ENCODE measurements around the gene VTI1A. TPM values are rescaled to one million over a fixed set of nuclear protein-coding genes. Genes with fewer than 3 reads are reported as not detected.

The VTI1A gene
- total and polyA plus RNA-seq, 2 experiments from 2014 or later, result 26.8 to 31.0 TPM

- H3K4me1 Mint-ChIP-seq, result no peaks in the 10 kb centered on the region
- Histone ChIP-seq H3K79me2 (replicated peaks; ENCODE audit: insufficient read depth) (no peaks in the 10 kb centered on the region), H3K4me3 (no peak overlapping the region), H3K27me3 (ENCODE audit: insufficient read depth) (no peaks in the 10 kb centered on the region), H4K20me1 (replicated peaks; ENCODE audit: insufficient read depth) (no peaks in the 10 kb centered on the region), H3K36me3 (ENCODE audit: insufficient read depth) (no peaks in the 10 kb centered on the region), H3K27ac (ENCODE audit: low read depth) (no peak overlapping the region), H3K4me1 (ENCODE audit: insufficient read depth) (no peaks in the 10 kb centered on the region), H3K9me2 (ENCODE audit: insufficient read depth) (0 out of 2 replicates have a peak, but pooled peaks cover 8% of the 10 kb centered on the region), H2AFZ (no peak overlapping the region), H3K4me2 (no peak overlapping the region), H3F3A (replicated peaks; ENCODE audit: low read depth) (no peaks in the 10 kb centered on the region)
- no peak for TF ChIP-seq ZNF331 (CRISPR knock-in tag; IDR thresholded peaks at IDR 0.05; ENCODE audit: low read depth)
- TF ChIP-seq ZNF462 (CRISPR knock-in tag; IDR thresholded peaks at IDR 0.05), result no peak
- TF ChIP-seq CREB1 (CRISPR knock-in tag; IDR thresholded peaks at IDR 0.05; ENCODE audit: low read depth), result no peak
- TF ChIP-seq ETS1 (IDR thresholded peaks at IDR 0.05), result no peak
- no peak for TF ChIP-seq EZH2phosphoT487 (IDR thresholded peaks at IDR 0.05; ENCODE audit: unreplicated experiment)
- no peak for TF ChIP-seq NANOG (IDR thresholded peaks at IDR 0.05; ENCODE audit: borderline replicate concordance)
- TF ChIP-seq JUNB (IDR thresholded peaks at IDR 0.05; ENCODE audit: unreplicated experiment), result no peak
- no peak for TF ChIP-seq ZNF114 (CRISPR knock-in tag; IDR thresholded peaks at IDR 0.05)
- TF ChIP-seq EZH2 (IDR thresholded peaks at IDR 0.05; ENCODE audit: low read depth, unreplicated experiment), result no peak
- no peak for TF ChIP-seq POLR2AphosphoS5 (IDR thresholded peaks at IDR 0.05; ENCODE audit: low read depth)
- TF ChIP-seq STAT1 (IDR thresholded peaks at IDR 0.05; ENCODE audit: unreplicated experiment), result no peak
- TF ChIP-seq CTCF (conservative IDR thresholded peaks at IDR 0.05; ENCODE audit: low read depth in 2 of 2), result no peak
- no peak for TF ChIP-seq REST (IDR thresholded peaks at IDR 0.05; ENCODE audit: unreplicated experiment)
- H3K4me3 Mint-ChIP-seq, result no peak overlapping the region
- ATAC-seq (no peak), DNase-seq (ENCODE audit: low spot score) (peak; percentile 21)
- H3K27ac Mint-ChIP-seq, result no peak overlapping the region
- H3K9me3 Mint-ChIP-seq, result no peaks in the 10 kb centered on the region
- H3K36me3 Mint-ChIP-seq (ENCODE audit: low read depth), result no peaks in the 10 kb centered on the region
- no peaks in the 10 kb centered on the region for H3K27me3 Mint-ChIP-seq (ENCODE audit: insufficient read depth, low read depth, poor library complexity)
Measured at GRCh38 chr10:112409299-112409698, 37.7 kb upstream of the VTI1A start.
